Measurements from ENCODE around the gene RNH1. TPM values are rescaled to one million over a fixed set of nuclear protein-coding genes. Genes with fewer than 3 reads are reported as not detected.
"Not testable (repeated sequence)": the region's sequence is repeated elsewhere in the genome, so short reads cannot be mapped to it uniquely, and the experiment has no call there.

Gene RNH1
- total RNA-seq, 1 donor from 2014 or later, result 190 TPM

DNA sequence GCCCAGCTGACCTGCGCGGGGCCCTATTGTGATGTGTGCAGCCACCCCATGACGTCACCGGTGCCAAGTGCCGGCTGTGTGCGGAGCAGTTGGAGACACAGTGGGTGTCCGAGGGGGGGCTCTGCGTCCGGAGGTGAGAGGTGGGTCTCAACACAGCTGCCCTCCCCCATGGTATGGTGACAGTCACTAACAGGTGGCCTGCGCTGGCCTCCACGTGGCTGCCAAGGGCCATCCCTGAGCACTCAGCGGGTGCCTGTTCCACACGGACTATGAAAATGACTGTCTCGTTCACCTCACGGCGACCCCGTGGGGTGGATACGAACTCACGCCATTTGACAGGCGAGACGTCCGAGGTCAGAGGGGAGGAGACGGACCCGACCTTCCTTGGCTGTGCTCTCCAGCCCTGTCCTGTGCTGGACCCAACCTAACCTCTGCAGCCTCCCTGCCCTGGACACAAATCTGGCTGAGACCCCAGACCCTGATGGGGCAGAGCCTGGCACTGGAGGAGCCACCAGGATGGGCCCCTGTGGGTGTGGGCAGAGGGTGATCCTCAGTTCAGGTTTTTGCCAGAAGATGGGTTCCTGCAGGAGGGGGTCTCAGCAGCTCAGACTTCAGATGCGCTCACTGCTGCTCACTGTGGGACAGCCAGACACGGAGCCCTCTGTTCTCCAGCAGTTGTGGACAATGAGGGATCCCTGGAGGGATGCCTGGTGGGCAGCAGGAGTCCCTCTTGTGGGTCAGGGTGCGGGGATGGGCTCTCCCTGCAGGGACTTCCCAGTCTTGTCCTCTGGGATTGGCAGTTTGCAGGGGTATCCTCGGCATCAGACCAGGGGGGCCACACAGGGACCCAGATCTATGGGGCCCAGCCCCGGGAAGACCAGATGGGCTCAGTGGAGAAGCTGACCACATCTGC, 22.0 kb upstream of the RNH1 start:
- DNase-seq (ENCODE audit: missing footprints), result peak; percentile 50
- intact Hi-C loops (cut with DNase I), result no loop called here
- no peak for ATAC-seq

DNA sequence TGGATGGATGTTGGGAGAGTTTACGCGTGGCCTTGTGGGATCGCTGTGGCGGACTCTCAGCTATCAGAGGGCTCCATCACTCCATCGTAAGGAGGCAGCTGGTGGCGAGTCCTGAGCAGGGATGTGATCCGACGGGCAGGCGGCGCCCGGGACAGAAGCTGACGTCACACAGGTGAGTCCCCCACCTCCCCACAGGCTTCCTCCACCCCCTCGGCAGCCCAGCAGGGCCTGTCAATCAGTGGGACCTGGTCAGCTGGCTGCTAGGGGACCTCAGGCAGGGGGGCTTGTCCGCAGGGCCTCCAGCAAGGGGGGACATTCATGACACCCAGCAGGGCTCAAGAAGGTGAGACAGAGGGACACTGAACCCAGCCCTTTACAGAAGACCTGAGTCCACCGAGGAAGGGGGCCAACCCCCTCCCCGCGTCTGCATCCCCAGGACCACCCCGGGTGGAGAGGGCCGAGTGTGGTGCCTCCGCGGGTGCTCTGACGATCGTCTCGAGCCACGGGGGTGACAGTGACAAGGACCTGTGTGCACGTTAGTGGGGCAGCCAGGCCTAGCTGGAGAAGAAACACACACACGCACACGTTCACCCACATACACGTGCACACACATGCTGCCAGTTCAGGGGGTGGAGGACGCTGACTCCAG, 21.2 kb upstream of the RNH1 start:
- DNase-seq (ENCODE audit: missing footprints) (peak; percentile 45), ATAC-seq (no peak)
- intact Hi-C loops (cut with DNase I), result no loop called here

DNA sequence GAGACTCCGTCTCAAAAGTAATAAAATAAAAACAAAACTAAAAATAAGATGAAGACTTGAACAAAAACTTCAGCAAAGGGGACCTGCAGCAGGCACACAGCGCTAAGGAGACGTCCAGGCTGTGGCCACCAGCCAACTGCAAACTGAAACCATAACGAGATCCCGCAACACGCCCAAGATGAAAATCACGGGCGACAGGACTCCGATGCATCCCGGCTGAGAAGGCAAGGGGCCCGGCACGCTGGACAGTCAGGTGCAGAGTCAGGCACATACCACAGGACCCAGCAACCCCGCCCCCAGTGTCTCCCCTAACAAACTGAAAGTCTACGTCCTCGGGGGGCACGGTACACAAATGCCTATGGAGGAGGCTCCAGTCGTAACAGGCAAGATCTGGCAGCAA, 19.1 kb upstream of the RNH1 start:
- ATAC-seq (no peak), DNase-seq (ENCODE audit: missing footprints) (peak; percentile 62)
- intact Hi-C loops (cut with DNase I), result no loop called here

DNA sequence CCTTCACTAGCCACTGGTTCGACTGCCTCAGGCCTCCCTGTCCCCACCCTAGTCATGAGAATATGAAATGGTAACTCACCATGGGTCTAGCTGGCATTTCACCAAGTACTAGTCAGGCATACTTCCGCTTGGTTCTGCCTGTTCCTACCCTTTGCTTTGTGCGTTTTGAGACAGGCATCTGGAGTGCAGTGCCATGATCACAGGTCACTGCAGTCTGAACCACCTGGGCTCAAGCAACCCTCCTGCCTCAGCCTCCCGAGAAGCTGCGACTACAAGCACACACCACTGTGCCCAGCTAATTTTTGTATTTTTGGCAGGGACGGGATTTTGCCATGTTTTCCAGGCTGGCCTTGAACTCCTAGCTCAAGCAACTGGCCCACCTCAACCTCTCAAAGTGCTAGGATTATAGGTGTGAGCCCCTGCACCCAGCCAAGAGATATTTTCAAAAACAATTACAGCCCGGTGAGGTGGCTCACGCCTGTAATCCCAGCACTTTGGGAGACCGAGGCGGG, 14.2 kb upstream of the RNH1 start:
- ATAC-seq, result no peak
- intact Hi-C loops (cut with DNase I), result no loop called here
- no peak for DNase-seq (ENCODE audit: missing footprints)

DNA sequence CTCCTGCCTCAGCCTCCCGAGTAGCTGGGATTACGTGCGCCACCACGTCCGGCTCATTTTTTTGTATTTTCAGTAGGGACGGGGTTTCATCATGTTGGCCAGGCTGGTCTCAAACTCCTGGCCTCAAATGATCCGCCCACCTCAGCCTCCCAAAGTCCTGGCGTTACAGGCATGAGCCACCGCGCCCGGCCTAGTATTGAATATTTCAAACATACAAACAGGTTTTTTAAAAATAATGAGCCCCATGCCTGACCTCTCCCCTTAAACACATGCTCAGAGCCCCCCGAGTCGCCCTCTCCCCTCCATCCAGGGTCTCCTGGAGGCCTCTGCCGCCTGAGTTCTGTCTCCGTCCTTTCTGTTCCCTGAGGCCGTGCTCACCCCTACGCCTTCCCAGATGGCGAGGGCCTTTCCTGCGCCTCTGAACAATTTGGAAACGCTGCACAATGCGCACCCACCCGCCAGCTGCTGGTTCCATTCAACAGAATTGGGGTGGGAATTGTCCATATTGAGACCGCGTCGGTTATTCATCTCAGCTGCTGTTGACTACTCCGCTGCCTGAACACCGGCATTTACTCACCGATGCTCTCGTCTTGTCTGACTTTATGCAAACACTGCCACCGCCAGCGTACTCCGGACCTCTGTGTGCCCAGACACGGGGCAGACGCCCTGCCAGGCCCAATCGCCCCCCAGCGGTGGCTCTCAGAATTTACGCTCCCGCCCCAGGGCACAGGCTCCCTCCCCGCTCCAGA, 13.6 kb upstream of the RNH1 start:
- peak; percentile 65 for DNase-seq (ENCODE audit: missing footprints)
- intact Hi-C loops (cut with DNase I), result no loop called here
- no peak for ATAC-seq

DNA sequence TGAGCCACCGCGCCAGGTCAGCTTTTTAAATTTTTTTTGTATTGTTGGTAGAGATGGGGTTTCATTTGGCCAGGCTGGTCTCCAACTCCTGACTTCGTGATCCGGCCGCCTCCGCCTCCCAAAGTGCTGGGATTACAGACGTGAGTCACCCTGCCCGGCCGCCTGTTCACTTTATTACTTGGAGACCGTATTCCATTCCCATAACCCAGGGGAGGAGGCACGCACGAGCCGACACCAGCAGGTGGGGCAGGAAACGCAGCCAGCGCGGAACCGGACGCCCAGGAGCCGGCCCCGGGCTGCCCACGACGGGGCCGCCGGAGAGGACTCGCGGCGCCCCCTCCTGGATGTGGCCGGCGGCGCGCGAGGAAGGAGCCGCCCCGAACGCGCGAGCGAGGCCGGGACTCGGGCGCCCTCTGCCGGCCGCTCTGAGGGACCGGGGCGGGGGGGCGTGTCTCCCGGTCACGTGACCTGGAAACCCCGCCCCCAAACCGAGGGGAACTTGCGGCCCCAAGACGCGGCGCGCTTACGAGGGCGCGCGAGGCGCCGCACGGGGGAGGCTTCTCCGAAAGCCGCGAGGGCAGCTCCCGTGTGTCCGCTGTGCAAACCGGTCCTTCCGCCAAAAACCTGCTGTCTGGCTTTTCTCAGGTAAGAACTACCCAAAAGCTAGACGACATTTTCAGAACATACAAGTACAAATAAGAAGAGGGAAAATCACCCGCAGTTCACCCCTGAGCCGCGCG, 11.6 kb upstream of the RNH1 start:
- intact Hi-C loops (cut with DNase I), result loop anchor here (5.0 kb wide), 1 partner anchor 111 kb away; no protein-coding TSS in a partner anchor
- DNase-seq (ENCODE audit: missing footprints) (peak; percentile 94), ATAC-seq (peak; percentile 98)

DNA sequence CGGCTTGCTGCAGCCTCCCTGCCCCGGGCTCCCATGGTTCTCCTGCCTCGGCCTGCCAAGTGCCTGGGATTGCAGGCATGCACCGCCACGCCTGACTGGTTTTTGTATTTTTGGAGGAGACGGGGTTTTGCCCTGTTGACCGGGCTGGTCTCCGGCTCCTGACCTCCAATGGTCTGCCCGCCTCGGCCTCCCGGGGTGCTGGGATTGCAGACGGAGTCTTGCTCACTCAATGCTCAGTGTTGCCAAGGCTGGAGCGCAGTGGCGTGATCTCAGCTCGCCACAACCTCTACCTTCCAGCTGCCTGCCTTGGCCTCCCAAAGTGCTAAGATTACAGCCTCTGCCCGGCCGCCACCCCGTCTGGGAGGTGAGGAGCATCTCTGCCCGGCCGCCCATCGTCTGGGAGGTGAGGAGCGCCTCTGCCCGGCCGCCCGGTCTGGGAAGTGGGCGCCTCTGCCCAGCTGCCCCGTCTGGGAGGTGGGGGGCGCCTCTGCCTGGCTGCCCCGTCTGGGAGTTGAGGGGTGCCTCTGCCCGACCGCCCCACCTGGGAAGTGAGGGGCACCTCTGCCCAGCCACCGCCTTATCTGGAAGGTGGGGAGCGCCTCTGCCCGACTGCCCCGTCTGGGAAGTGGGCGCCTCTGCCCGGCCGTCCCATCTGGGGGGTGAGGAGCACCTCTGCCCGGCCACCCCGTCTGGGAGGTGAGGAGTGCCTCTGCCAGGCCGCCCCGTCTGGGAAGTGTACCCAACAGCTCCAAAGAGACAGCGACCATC, 10.1 kb upstream of the RNH1 start:
- intact Hi-C loops (cut with DNase I), result loop anchor here (5.0 kb wide), 1 partner anchor 110 kb away; no protein-coding TSS in a partner anchor
- ATAC-seq, result not testable (repeated sequence)
- peak; percentile 71 for DNase-seq (ENCODE audit: missing footprints)

DNA sequence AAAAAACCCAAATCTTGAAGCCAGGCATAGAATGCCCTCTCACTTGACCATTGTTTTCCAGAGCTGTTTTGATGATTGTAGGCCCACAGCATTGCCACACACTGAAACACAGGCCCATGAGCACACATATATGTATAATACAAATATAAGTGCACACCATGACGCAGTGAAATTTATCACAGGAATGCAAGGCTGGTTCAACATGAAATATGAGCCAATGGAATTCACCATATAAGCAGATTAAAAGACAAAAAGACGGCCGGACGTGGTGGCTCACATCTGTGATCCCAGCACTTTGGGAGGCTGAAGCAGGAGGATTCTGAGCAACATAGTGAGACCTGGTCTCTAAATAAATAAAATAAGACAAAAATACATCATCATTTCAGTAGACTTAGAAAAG, 9.4 kb upstream of the RNH1 start:
- no peak for DNase-seq (ENCODE audit: missing footprints)
- intact Hi-C loops (cut with DNase I), result loop anchor here (5.0 kb wide), 1 partner anchor 109 kb away; no protein-coding TSS in a partner anchor
- no peak for ATAC-seq

DNA sequence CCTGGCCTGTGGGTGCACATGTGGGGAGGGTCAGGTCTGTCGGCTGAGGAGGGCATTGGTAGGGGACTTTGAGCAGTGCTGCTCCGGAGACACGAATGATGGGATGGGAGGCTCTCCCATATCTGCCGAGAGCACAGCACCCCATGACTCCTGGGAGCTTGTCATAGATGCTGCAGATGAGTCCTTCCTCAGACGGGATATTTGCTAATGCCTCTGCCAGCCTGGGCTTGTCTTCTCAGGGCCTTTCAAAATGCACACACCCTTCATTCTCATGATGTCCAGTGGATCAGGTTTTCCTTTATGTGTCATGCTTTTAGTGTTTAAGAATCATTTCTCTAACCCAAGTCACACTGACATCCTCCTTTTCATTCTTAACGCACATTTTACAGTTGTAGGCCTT, 8.1 kb upstream of the RNH1 start:
- intact Hi-C loops (cut with DNase I), result loop anchor here (5.0 kb wide), 1 partner anchor 108 kb away; no protein-coding TSS in a partner anchor
- no peak for ATAC-seq
- DNase-seq (ENCODE audit: missing footprints), result no peak

DNA sequence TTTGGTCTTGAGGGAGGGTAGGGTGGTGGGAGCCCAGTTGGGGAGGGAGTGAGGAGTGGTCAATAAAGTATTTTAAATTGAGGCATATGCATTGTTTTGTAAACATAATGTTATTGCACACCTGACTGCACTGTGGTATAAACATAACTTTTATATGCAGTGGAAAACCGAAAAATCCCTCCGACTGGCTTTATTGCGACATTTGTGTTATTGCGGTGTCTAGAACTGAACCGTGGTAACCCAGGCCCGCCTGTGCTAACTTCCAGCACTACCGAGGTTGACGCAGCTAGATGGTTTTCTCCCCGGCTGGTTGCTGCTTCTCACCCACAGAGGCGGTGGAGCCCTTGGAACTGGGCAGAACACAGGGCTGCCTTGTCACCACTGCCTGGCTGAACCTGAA, 7.6 kb upstream of the RNH1 start:
- intact Hi-C loops (cut with DNase I), result loop anchor here (5.0 kb wide), 1 partner anchor 107 kb away; no protein-coding TSS in a partner anchor
- DNase-seq (ENCODE audit: missing footprints), result no peak
- no peak for ATAC-seq

DNA sequence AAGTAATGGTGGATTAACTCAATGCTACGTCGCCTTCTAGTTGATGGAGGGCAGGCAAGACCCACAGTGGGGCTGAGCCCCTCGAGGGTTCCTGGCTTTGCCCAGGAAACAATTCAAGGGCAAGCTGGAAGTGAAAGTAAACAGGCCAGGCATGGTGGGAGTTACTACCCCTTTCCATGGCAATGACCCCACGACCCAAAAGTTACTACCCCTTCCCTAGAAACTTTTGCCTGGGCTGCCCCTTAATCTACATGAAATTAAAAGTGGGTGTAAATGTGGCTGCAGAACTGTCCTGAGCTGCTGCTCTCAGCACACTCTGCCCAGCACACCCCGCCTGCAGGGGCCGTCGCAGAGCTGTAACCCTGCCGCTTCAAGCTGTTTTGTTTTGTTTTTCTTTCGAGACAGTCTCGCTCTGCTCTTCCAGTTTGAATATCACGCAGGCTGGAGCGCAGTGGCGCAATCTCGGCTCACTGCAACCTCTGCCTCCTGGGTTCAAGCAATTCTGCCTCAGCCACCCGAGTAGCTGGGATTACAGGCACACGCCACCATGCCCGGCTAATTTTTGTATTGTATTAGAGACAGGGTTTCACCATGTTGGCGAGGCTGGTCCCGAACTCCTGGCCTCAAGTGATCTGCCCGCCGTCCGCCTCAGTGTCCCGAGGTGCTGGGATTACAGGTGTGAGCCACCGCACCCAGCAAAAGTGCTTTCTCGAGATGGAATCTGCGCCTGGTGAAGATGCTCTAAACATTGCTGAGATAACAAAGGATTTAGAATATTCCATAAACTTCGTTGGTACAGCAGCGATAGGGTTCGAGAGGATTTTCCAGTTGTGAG, 5.9 kb upstream of the RNH1 start:
- ATAC-seq (no peak), DNase-seq (ENCODE audit: missing footprints) (no peak)
- intact Hi-C loops (cut with DNase I), result no loop called here

DNA sequence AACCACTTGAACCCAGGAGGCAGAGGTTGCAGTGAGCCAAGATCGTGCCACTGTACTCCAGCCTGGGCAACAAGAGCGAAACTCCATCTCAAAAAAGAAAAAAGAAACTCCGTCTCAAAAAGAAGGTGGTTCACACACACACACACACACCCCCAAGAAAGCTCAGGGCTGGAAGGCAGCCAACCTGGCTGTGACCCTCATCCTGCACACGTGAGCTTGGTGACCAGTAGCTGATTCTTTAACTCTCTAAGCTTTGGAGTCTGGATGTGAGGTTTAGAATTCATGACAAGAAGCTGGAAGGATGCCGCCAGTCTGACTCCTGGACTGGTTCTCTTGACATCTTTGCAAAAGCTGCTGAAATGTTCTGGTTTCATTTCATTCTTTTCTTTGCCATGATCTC, 1.9 kb upstream of the RNH1 start:
- DNase-seq (ENCODE audit: missing footprints), result no peak
- intact Hi-C loops (cut with DNase I), result no loop called here

DNA sequence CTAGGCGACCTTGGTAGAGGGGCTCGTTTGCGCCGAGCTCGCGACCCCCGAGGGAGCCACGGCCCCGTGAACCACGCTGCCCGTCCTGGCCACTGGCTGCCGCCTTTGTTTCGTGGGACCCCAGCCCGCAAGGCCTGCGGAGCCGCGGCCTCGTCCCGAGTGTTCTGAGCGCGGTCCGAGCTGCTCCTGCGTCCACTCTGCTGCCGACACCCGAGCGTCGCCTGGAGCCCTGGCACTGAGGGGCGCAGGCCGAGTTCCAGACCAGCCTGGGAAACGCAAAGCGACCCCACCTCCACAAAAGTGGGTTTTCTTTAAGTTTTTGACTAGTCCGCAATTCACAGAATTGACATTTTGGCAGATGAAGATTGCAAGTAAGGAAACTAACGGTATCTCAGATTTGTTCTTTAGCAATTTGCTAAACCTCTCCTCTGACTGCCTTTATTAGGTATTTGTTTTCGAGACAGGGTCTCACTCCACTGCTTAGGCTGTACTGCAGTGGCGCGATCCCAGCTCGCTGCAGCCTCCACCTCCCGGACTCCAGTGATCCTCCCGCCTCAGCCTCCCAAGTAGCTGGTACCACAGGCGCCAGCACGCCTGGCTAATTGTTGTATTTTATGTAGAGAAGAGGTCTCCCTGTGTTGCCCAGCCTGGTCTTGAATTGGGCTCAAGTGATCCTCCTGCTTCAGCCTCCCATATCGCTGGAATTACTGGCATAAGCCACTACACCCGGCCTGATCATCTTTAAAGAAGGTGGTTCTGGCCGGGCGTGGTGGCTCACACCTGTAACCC, 879 bp upstream of the RNH1 start:
- ATAC-seq (no peak), DNase-seq (ENCODE audit: missing footprints) (peak; percentile 65)
- intact Hi-C loops (cut with DNase I), result loop anchor here (2.0 kb wide), 1 partner anchor 57 kb away; the partner anchor contains the start of gene PTDSS2

More for the DNA sequence above, 1.9 kb upstream of the RNH1 start:
- no peak for ATAC-seq

DNA sequence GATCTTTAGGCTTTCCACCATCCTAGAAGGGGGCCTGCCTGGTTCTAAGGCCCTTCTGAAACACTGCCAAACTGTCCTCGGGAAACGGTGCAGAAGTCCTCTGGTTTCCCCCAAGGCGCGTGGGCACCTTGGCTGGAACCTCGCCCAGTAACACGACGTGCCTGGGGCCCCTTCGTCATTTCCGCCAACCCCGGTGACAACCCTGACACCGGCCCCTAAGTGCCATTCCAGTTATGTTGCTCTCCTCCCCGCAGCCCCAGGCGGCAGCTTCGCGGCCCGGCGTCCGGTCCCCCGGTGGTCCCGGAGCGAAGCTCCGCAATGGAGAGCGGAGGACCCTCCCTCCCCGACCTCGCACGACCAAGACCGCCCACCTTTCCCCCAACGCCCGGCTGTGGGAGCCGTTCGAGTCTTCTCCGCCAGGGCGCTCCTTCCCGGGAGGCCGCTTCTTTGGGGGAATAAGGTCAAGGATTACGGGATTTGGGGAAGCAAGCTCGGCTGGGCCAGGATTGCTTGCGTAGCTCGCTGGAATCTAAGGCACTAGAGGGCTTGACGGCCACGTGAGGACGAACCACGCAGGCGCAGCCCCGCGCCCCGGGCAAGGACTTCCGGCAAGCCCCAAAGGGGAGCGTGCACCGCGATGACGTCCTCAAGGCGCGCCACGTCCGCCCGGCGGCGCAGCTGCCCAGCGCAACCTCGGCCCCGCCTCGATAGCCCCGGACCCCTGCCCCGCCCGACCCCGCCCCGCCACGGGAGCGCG, 626 bp downstream of the RNH1 start:
- intact Hi-C loops (cut with DNase I), result loop anchor here (2.0 kb wide), 1 partner anchor 56 kb away; the partner anchor contains the start of gene PTDSS2
- DNase-seq (ENCODE audit: missing footprints) (peak; percentile 97), ATAC-seq (peak; percentile 89)

DNA sequence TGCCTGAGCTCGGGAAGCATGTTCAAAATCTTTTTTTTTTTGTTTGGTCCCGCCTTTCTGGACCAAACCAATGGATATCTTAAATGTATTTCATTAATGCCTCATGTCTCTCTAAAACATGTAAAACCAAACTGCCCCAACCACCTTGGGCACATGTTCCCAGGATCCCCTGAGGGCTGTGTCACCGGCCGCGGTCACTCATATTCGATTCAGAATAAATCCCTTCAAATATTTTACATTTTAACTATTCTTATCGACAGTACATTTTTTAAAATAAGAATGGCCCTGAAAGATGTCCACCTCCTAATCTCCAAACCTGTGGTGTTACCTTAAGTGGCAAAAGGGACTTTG, 2.1 kb downstream of the RNH1 start:
- DNase-seq (ENCODE audit: missing footprints) (no peak), ATAC-seq (no peak)
- intact Hi-C loops (cut with DNase I), result loop anchor here (5.0 kb wide), 1 partner anchor 38 kb away; no protein-coding TSS in a partner anchor

All from Right ventricle myocardium inferior (tissue), 1 donor.